ENCODE results near the gene ZNF746.

- no peak for TF ChIP-seq CTCF (IDR thresholded peaks at IDR 0.05)
- no peak for TF ChIP-seq TCF7L2 (IDR thresholded peaks at IDR 0.05; ENCODE audit: low read depth, low read length)
- no peak for TF ChIP-seq POLR2AphosphoS5 (IDR thresholded peaks at IDR 0.05; ENCODE audit: low read depth, low read length)
- TF ChIP-seq REST (IDR thresholded peaks at IDR 0.05; ENCODE audit: insufficient read depth in 1 of 2, low read depth in 2 of 2, low read length in 1 of 2) = no peak
Measured at GRCh38 chr7:149468208-149468607, 29.4 kb downstream of the ZNF746 start.
